IMR-90 (cell line): ENCODE data around the gene MS4A4E. TPM values are rescaled to one million over a fixed set of nuclear protein-coding genes. Genes with fewer than 3 reads are reported as not detected.

ENCODE experiments used
- ATAC-seq: fragments of 200-7000 bp; cut with Tn5 transposase; 2 replicates; pipeline ENCODE4 v1.9.1; 2020; ENCODE audit warnings: low read depth, mild to moderate bottlenecking, moderate library complexity
- BruUV-seq: library from RNA; stranded (reverse); fragments of 400-500 nt; replicated peaks from 2 replicates; lab custom pipeline; 2021; lab: Mats Ljungman, UMichigan
- CTCF ChIA-PET: fragments of 300-600 bp; formaldehyde crosslinking; extraction: SDS; loops from one replicate; lab custom pipeline; 2021; ENCODE audit warnings: antibody characterized with exemption; lab: Yijun Ruan, JAX
- POLR2A ChIA-PET: fragments of 300-600 bp; sonication (Branson Sonifier 250); formaldehyde crosslinking; loops from one replicate; lab custom pipeline; 2022; ENCODE audit warnings: antibody characterized with exemption; ENCODE audit not compliant: unreplicated experiment; lab: Charles Lee
- DNase-seq: peaks from one replicate; pipeline ENCODE4 v3.0.0; 2013
- H2AFZ ChIP-seq: replicated peaks from 2 replicates; pipeline ENCODE3; 2013; ENCODE audit warnings: low read length, mild to moderate bottlenecking; ENCODE audit not compliant: poor library complexity
- H2AK5ac ChIP-seq: 2 replicates; pipeline ENCODE4 v1.6.1; 2013; ENCODE audit warnings: low read depth, low read length, inconsistent platforms
- H2AK9ac ChIP-seq: replicated peaks from 2 replicates; pipeline ENCODE3; 2013; ENCODE audit warnings: mild to moderate bottlenecking, low read depth, low read length, moderate library complexity; ENCODE audit not compliant: poor library complexity
- H2BK120ac ChIP-seq: 2 replicates; pipeline ENCODE4 v1.6.1; 2013; ENCODE audit warnings: low read depth, low read length, inconsistent platforms
- H2BK15ac ChIP-seq: 3 replicates; pipeline ENCODE4 v1.6.1; 2013; ENCODE audit warnings: low read depth, low read length, inconsistent platforms
- H2BK20ac ChIP-seq: 2 replicates; pipeline ENCODE4 v1.6.1; 2013; ENCODE audit warnings: low read depth, mild to moderate bottlenecking, inconsistent platforms, low read length, moderate library complexity
- H2BK5ac ChIP-seq: 2 replicates; pipeline ENCODE4 v1.6.1; 2013; ENCODE audit warnings: mild to moderate bottlenecking, low read depth, low read length, inconsistent platforms; ENCODE audit not compliant: poor library complexity, severe bottlenecking
- H3K14ac ChIP-seq: replicated peaks from 2 replicates; pipeline ENCODE4 v1.6.1; 2013; ENCODE audit warnings: low read depth, low read length, inconsistent platforms
- H3K18ac ChIP-seq: 2 replicates; pipeline ENCODE4 v1.6.1; 2013; ENCODE audit warnings: low read depth, low read length, control low read depth
- H3K23ac ChIP-seq: 2 replicates; pipeline ENCODE4 v1.6.1; 2013; ENCODE audit warnings: low read depth, low read length, inconsistent platforms
- H3K27ac ChIP-seq: 2 replicates; pipeline ENCODE4 v1.5.1; 2013; ENCODE audit warnings: mild to moderate bottlenecking, control low read depth, low read length; ENCODE audit not compliant: insufficient read depth
- H3K27me3 ChIP-seq: 2 replicates; pipeline ENCODE4 v1.6.1; 2013; ENCODE audit warnings: low read length; ENCODE audit not compliant: control insufficient read depth, insufficient read depth
- H3K36me3 ChIP-seq: 2 replicates; pipeline ENCODE4 v1.6.1; 2013; ENCODE audit warnings: low read length, mixed read lengths; ENCODE audit not compliant: control insufficient read depth, insufficient read depth
- H3K4ac ChIP-seq: 2 replicates; pipeline ENCODE4 v1.6.1; 2013; ENCODE audit warnings: low read depth, low read length, inconsistent platforms
- H3K4me1 ChIP-seq: 2 replicates; pipeline ENCODE4 v1.6.1; 2013; ENCODE audit warnings: low read length, mixed read lengths; ENCODE audit not compliant: control insufficient read depth, insufficient read depth
- H3K4me2 ChIP-seq: 2 replicates; pipeline ENCODE4 v1.6.1; 2013; ENCODE audit warnings: low read depth, mild to moderate bottlenecking, control low read depth, low read length, moderate library complexity
- H3K4me3 ChIP-seq: 2 replicates; pipeline ENCODE4 v1.5.1; 2013; ENCODE audit warnings: low read depth, mild to moderate bottlenecking, control low read depth, low read length, moderate library complexity; ENCODE audit not compliant: insufficient read depth
- H3K56ac ChIP-seq: 2 replicates; pipeline ENCODE4 v1.6.1; 2013; ENCODE audit warnings: low read length, inconsistent platforms; ENCODE audit not compliant: insufficient read depth; ENCODE audit errors: extremely low read depth
- H3K79me1 ChIP-seq, 2 experiments: 2 replicates each; pipeline ENCODE4 v1.6.1; 2013; ENCODE audit warnings: low read length in 2 of 2, inconsistent platforms in 1 of 2, low read depth in 1 of 2
- H3K9ac ChIP-seq: 2 replicates; pipeline ENCODE4 v1.6.1; 2013; ENCODE audit warnings: low read depth, low read length, control low read depth
- H3K9me1 ChIP-seq: 2 replicates; pipeline ENCODE4 v1.6.1; 2013; ENCODE audit warnings: low read length, inconsistent platforms; ENCODE audit not compliant: insufficient read depth
- H3K9me3 ChIP-seq: 2 replicates; pipeline ENCODE4 v1.6.1; 2013; ENCODE audit warnings: low read length; ENCODE audit not compliant: control insufficient read depth, insufficient read depth
- H4K20me1 ChIP-seq: 2 replicates; pipeline ENCODE4 v1.6.1; 2013; ENCODE audit warnings: low read length, inconsistent platforms; ENCODE audit not compliant: insufficient read depth
- H4K5ac ChIP-seq: 2 replicates; pipeline ENCODE4 v1.6.1; 2013; ENCODE audit warnings: mild to moderate bottlenecking, low read depth, low read length, control low read depth
- H4K8ac ChIP-seq, 2 experiments: 2 replicates each; pipeline ENCODE4 v1.6.1; 2013; ENCODE audit warnings: low read depth in 2 of 2, low read length in 2 of 2, control low read depth in 1 of 2, inconsistent platforms in 1 of 2
- H4K91ac ChIP-seq: 2 replicates; pipeline ENCODE4 v1.6.1; 2013; ENCODE audit warnings: low read depth, low read length, inconsistent platforms; ENCODE audit not compliant: insufficient read depth
- CEBPB ChIP-seq: IDR thresholded peaks from 2 replicates; pipeline ENCODE4 v1.6.1; 2012; ENCODE audit warnings: low read depth, low read length, improper control_type of control experiment
- CHD1 ChIP-seq: IDR thresholded peaks from 2 replicates; pipeline ENCODE4 v1.6.1; 2012; ENCODE audit warnings: low read depth, low read length, improper control_type of control experiment
- ELK1 ChIP-seq: fragments of 150-350 bp; IDR thresholded peaks from 2 replicates; pipeline ENCODE4 v1.6.1; 2016; ENCODE audit warnings: low read depth, mild to moderate bottlenecking, low read length, moderate library complexity, borderline replicate concordance
- FOS ChIP-seq: fragments of 150-350 bp; IDR thresholded peaks from 2 replicates; pipeline ENCODE4 v1.6.1; 2016; ENCODE audit warnings: low read depth, low read length
- MAFK ChIP-seq: IDR thresholded peaks from 2 replicates; pipeline ENCODE4 v1.6.1; 2012; ENCODE audit warnings: low read depth, low read length, improper control_type of control experiment
- MAZ ChIP-seq: IDR thresholded peaks from 2 replicates; pipeline ENCODE4 v1.6.1; 2012; ENCODE audit warnings: low read depth, mild to moderate bottlenecking, low read length, improper control_type of control experiment, moderate library complexity, borderline replicate concordance
- MXI1 ChIP-seq: IDR thresholded peaks from 2 replicates; pipeline ENCODE4 v1.6.1; 2012; ENCODE audit warnings: low read depth, mild to moderate bottlenecking, low read length, moderate library complexity, borderline replicate concordance
- NFE2L2 ChIP-seq: fragments of 150-350 bp; IDR thresholded peaks from 2 replicates; pipeline ENCODE4 v1.6.1; 2016; ENCODE audit warnings: low read depth, mild to moderate bottlenecking, low read length
- POLR2A ChIP-seq: IDR thresholded peaks from 2 replicates; pipeline ENCODE4 v1.6.1; 2012; ENCODE audit warnings: mild to moderate bottlenecking, low read depth, low read length
- RAD21 ChIP-seq: IDR thresholded peaks from 2 replicates; pipeline ENCODE4 v1.6.1; 2012; ENCODE audit warnings: low read length, improper control_type of control experiment
- RCOR1 ChIP-seq: IDR thresholded peaks from 2 replicates; pipeline ENCODE4 v1.6.1; 2012; ENCODE audit warnings: mild to moderate bottlenecking, low read length, improper control_type of control experiment; ENCODE audit not compliant: insufficient replicate concordance
- RFX5 ChIP-seq: IDR thresholded peaks from 2 replicates; pipeline ENCODE4 v1.8.0; 2012; ENCODE audit warnings: low read depth, mild to moderate bottlenecking, low read length, moderate library complexity
- SMC3 ChIP-seq: fragments of 150-350 bp; IDR thresholded peaks from 2 replicates; pipeline ENCODE4 v1.6.1; 2016; ENCODE audit warnings: low read depth, mild to moderate bottlenecking, antibody characterized with exemption, low read length, moderate library complexity
- USF2 ChIP-seq: fragments of 150-350 bp; IDR thresholded peaks from 2 replicates; pipeline ENCODE4 v1.6.1; 2017; ENCODE audit warnings: mild to moderate bottlenecking, antibody characterized with exemption, low read length, low read depth
- whole genome bisulfite sequencing, 2 experiments: methylation state at CpG; one replicate each; pipeline versions ENCODE4 v1.1.5 to v1.1.7; 2013; ENCODE audit warnings: missing lambda C conversion rate in 2 of 2; ENCODE audit not compliant: insufficient read length in 1 of 2; ENCODE audit errors: extremely low coverage in 2 of 2; 5-methylcytosine and 5-hydroxymethylcytosine counted together
- dilution Hi-C: fragments of 300-500 bp; cut with HindIII; formaldehyde crosslinking; loops from one replicate; pipeline ENCODE4 v1.14.3; 2018; ENCODE audit warnings: low sequenced_read_pairs; ENCODE audit not compliant: unreplicated experiment
- in situ Hi-C: fragments of 300-500 bp; cut with MboI; formaldehyde crosslinking; loops from 3 replicates; pipeline ENCODE4 v1.14.3; 2019; ENCODE audit warnings: low sequenced_read_pairs, inconsistent platforms, mixed read lengths
- intact Hi-C: fragments of 100-400 bp; cut with micrococcal nuclease; formaldehyde crosslinking; loops from 2 replicates; pipeline ENCODE4 v1.10.0; 2022
- polyA plus RNA-seq, 3 experiments: library from polyadenylated mRNA; depleted of rRNA; stranded (reverse); fragments of >200 nt; gene quantifications; 2 replicates each; pipeline ENCODE4 v1.2.3, GENCODE V29; 2012; ENCODE audit warnings: low replicate concordance in 1 of 3
- total RNA-seq: library from RNA; depleted of rRNA; stranded (reverse); fragments of >200 nt; gene quantifications from 2 replicates; pipeline ENCODE4 v1.2.3, GENCODE V29; 2012
- TF ChIP-seq, protein P1 (sequence below): conservative IDR thresholded peaks from 2 replicates; pipeline ENCODE4 v1.5.1; 2012; ENCODE audit warnings: mild to moderate bottlenecking, low read depth, low read length, improper control_type of control experiment

The MS4A4E gene
- total and polyA plus RNA-seq, 2 of the 4 experiments (the other 2 are of a cell fraction), result not detected

GRCh38 chr11:60252213-60253108 is 9.5 kb upstream of the MS4A4E start:
- in situ Hi-C loops (no loop called here), dilution Hi-C loops (no loop called here), intact Hi-C loops (no loop called here)
- H2BK120ac ChIP-seq, result no peak overlapping the region
- ATAC-seq (no peak), DNase-seq (no peak)
- no peaks in the 10 kb centered on the region for H3K27me3 ChIP-seq
- no peak overlapping the region for H2BK20ac ChIP-seq
- ChIA-PET CTCF (no interaction called here), POLR2A (no interaction called here)
- H3K9ac ChIP-seq, result no peak overlapping the region
- H4K8ac ChIP-seq, result no peak overlapping the region
- H3K36me3 ChIP-seq, result no peaks in the 10 kb centered on the region
- no peaks in the 10 kb centered on the region for H3K9me1 ChIP-seq
- no peak overlapping the region for H3K18ac ChIP-seq
- no peak overlapping the region for H2BK15ac ChIP-seq
- H4K91ac ChIP-seq, result no peak overlapping the region
- no peak overlapping the region for H3K23ac ChIP-seq
- H3K4me1 ChIP-seq, result no peaks in the 10 kb centered on the region
- no peak overlapping the region for H2AFZ ChIP-seq
- H4K5ac ChIP-seq, result no peak overlapping the region
- H3K56ac ChIP-seq, result no peak overlapping the region
- H2AK5ac ChIP-seq, result no peak overlapping the region
- H2BK5ac ChIP-seq, result no peak overlapping the region
- no CpG with 5 or more reads among the region's 2 CpGs for WGBS, 2 experiments
- H2AK9ac ChIP-seq, result no peak overlapping the region
- H3K4ac ChIP-seq, result no peak overlapping the region
- H4K20me1 ChIP-seq, result no peaks in the 10 kb centered on the region
- no peak overlapping the region for H3K27ac ChIP-seq
- H3K9me3 ChIP-seq, result peaks cover 4% of the 10 kb centered on the region
- no peaks in the 10 kb centered on the region for H3K79me1 ChIP-seq
- no TSS peak for BruUV-seq
- no peak overlapping the region for H3K4me3 ChIP-seq
- H3K4me2 ChIP-seq, result no peak overlapping the region
- H3K14ac ChIP-seq, result no peak overlapping the region
- TF ChIP-seq USF2 (no peak), MAFK (no peak), SMC3 (no peak), RAD21 (no peak), NFE2L2 (no peak), CHD1 (no peak), CEBPB (no peak), FOS (no peak), MAZ (no peak), MXI1 (no peak), RCOR1 (no peak), RFX5 (no peak), POLR2A (no peak), ELK1 (no peak)
- TF ChIP-seq, protein P1, sequence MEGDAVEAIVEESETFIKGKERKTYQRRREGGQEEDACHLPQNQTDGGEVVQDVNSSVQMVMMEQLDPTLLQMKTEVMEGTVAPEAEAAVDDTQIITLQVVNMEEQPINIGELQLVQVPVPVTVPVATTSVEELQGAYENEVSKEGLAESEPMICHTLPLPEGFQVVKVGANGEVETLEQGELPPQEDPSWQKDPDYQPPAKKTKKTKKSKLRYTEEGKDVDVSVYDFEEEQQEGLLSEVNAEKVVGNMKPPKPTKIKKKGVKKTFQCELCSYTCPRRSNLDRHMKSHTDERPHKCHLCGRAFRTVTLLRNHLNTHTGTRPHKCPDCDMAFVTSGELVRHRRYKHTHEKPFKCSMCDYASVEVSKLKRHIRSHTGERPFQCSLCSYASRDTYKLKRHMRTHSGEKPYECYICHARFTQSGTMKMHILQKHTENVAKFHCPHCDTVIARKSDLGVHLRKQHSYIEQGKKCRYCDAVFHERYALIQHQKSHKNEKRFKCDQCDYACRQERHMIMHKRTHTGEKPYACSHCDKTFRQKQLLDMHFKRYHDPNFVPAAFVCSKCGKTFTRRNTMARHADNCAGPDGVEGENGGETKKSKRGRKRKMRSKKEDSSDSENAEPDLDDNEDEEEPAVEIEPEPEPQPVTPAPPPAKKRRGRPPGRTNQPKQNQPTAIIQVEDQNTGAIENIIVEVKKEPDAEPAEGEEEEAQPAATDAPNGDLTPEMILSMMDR, result no peak
